Endothelial cell of umbilical vein (primary cell): ENCODE measurements around the gene GRHPR. TPM values are rescaled to one million over a fixed set of nuclear protein-coding genes. Genes with fewer than 3 reads are reported as not detected.

Experiments used
- BruUV-seq: library from RNA; stranded (reverse); fragments of 400-500 nt; replicated peaks from 2 replicates; lab custom pipeline; 2021; lab: Mats Ljungman, UMichigan
- CTCF ChIA-PET: fragments of 300-600, 350-600 bp; sonication (Branson Sonifier 250); formaldehyde crosslinking; loops from one replicate; lab custom pipeline; 2021; ENCODE audit warnings: antibody characterized with exemption, inconsistent platforms; lab: Charles Lee
- POLR2A ChIA-PET: fragments of 300-600, 350-600 bp; sonication (Branson Sonifier 250); formaldehyde crosslinking; loops from one replicate; lab custom pipeline; 2021; ENCODE audit warnings: antibody characterized with exemption, inconsistent platforms; lab: Charles Lee
- DNase-seq: peaks from one replicate; pipeline ENCODE4 v3.0.0-alpha.2; 2011; ENCODE audit warnings: low read depth, low spot score
- FAIRE-seq: peaks from 2 replicates; lab custom pipeline; 2011; peaks lifted over from hg19 to GRCh38; lab: Jason Lieb, UNC
- H2AFZ ChIP-seq: 2 replicates; pipeline ENCODE4 v1.6.0; 2012; ENCODE audit warnings: low read depth, low read length, control low read depth, inconsistent platforms
- H3K27ac ChIP-seq: 2 replicates; pipeline ENCODE4 v1.5.1; 2011; ENCODE audit warnings: low read depth, mild to moderate bottlenecking, control low read depth, low read length, moderate library complexity; ENCODE audit not compliant: insufficient read depth
- H3K27me3 ChIP-seq, 2 experiments: 2 replicates each; pipeline versions ENCODE4 v1.6.0 to v1.6.1; 2011; ENCODE audit warnings: low read length in 2 of 2, mixed read lengths in 1 of 2; ENCODE audit not compliant: control insufficient read depth in 2 of 2, insufficient read depth in 2 of 2
- H3K36me3 ChIP-seq, 2 experiments: 2 replicates in 1 of 2; 3 replicates in 1 of 2; pipeline ENCODE4 v1.5.1; 2011; ENCODE audit warnings: low read length in 2 of 2, mild to moderate bottlenecking in 1 of 2, moderate library complexity in 1 of 2; ENCODE audit not compliant: control insufficient read depth in 2 of 2, insufficient read depth in 2 of 2; ENCODE audit errors: extremely low read depth in 1 of 2
- H3K4me1 ChIP-seq: 3 replicates; pipeline ENCODE4 v1.5.1; 2011; ENCODE audit warnings: mild to moderate bottlenecking, low read length; ENCODE audit not compliant: control insufficient read depth, insufficient read depth; ENCODE audit errors: extremely low read depth
- H3K4me2 ChIP-seq: 2 replicates; pipeline ENCODE4 v1.6.1; 2011; ENCODE audit warnings: low read length, control low read depth, mixed read lengths; ENCODE audit not compliant: insufficient read depth
- H3K4me3 ChIP-seq, 3 experiments: fragments of 200-600 bp in 1 of 3; sonication (generic), shearing (Covaris generic) in 1 of 3; replicated peaks in 1 of 3; 2 replicates each; pipeline ENCODE4 v1.5.1; 2011 to 2016; ENCODE audit warnings: control low read depth in 3 of 3, low read length in 3 of 3, mild to moderate bottlenecking in 2 of 3, inconsistent platforms in 1 of 3, low read depth in 1 of 3, moderate library complexity in 1 of 3; ENCODE audit not compliant: insufficient read depth in 1 of 3
- H3K79me2 ChIP-seq: 2 replicates; pipeline ENCODE4 v1.6.0; 2012; ENCODE audit warnings: low read length, inconsistent platforms; ENCODE audit not compliant: control insufficient read depth, insufficient read depth
- H3K9ac ChIP-seq: replicated peaks from 2 replicates; pipeline ENCODE3; 2011; ENCODE audit warnings: low read length, control low read depth; ENCODE audit not compliant: insufficient read depth; ENCODE audit errors: extremely low read depth
- H3K9me1 ChIP-seq: replicated peaks from 3 replicates; pipeline ENCODE4 v1.6.0; 2011; ENCODE audit warnings: mild to moderate bottlenecking, low read length; ENCODE audit not compliant: control insufficient read depth, insufficient read depth; ENCODE audit errors: extremely low read depth
- H3K9me3 ChIP-seq: replicated peaks from 2 replicates; pipeline ENCODE4 v1.5.1; 2012; ENCODE audit warnings: low read length, inconsistent platforms; ENCODE audit not compliant: control insufficient read depth, insufficient read depth
- H4K20me1 ChIP-seq: replicated peaks from 2 replicates; pipeline ENCODE3; 2011; ENCODE audit warnings: mild to moderate bottlenecking, low read length; ENCODE audit not compliant: control insufficient read depth, insufficient read depth; ENCODE audit errors: extremely low read depth
- CTCF ChIP-seq, 2 donors: IDR thresholded peaks; 1 replicate in 1 of 2; 2 replicates in 1 of 2; pipeline ENCODE4 v1.5.1; 2011; ENCODE audit warnings: low read length in 2 of 2, mild to moderate bottlenecking in 2 of 2, moderate library complexity in 2 of 2, control low read depth in 1 of 2, inconsistent platforms in 1 of 2, low read depth in 1 of 2; ENCODE audit not compliant: insufficient read depth in 1 of 2; ENCODE audit errors: extremely low read depth in 1 of 2
- EZH2 ChIP-seq: IDR thresholded peaks from 2 replicates; pipeline ENCODE4 v1.6.1; 2012; ENCODE audit warnings: borderline replicate concordance, low read depth, mild to moderate bottlenecking, moderate library complexity, low read length, inconsistent platforms; ENCODE audit not compliant: severe bottlenecking
- GATA2 ChIP-seq: IDR thresholded peaks from 2 replicates; pipeline ENCODE4 v1.7.0; 2011; ENCODE audit warnings: low read depth, mild to moderate bottlenecking, moderate library complexity, mixed read lengths, low read length; ENCODE audit not compliant: insufficient read length, insufficient read depth
- JUN ChIP-seq: IDR thresholded peaks from 2 replicates; pipeline ENCODE4 v1.6.1; 2011; ENCODE audit warnings: borderline replicate concordance, low read depth; ENCODE audit not compliant: insufficient read length, insufficient read depth
- MAX ChIP-seq: IDR thresholded peaks from 2 replicates; pipeline ENCODE4 v1.6.1; 2011; ENCODE audit not compliant: insufficient read depth, insufficient read length
- MYC ChIP-seq: IDR thresholded peaks from one replicate; pipeline ENCODE4 v1.6.1; 2011; ENCODE audit warnings: mild to moderate bottlenecking, low read depth, low read length
- POLR2A ChIP-seq: IDR thresholded peaks from 2 replicates; pipeline ENCODE4 v1.6.1; 2012; ENCODE audit warnings: low read depth, mild to moderate bottlenecking, control low read depth, low read length
- POLR2AphosphoS5 ChIP-seq: IDR thresholded peaks from 2 replicates; pipeline ENCODE4 v1.6.1; 2012; ENCODE audit warnings: low read depth, mild to moderate bottlenecking, control low read depth, low read length, moderate library complexity; ENCODE audit not compliant: insufficient read depth
- dilution Hi-C: fragments of 300-500 bp; cut with MboI; formaldehyde crosslinking; loops from one replicate; pipeline ENCODE4 v1.15.0; 2019; ENCODE audit warnings: low sequenced_read_pairs; ENCODE audit not compliant: extremely low pct_ligation_motif_present
- intact Hi-C: fragments of 100-400 bp; cut with micrococcal nuclease; formaldehyde crosslinking; loops from one replicate; pipeline ENCODE4 v1.10.0; 2022
- polyA plus RNA-seq, 4 experiments: library from polyadenylated mRNA; depleted of rRNA in 3 of 4; stranded (reverse) in 3 of 4; unstranded in 1 of 4; fragments of >200 nt; gene quantifications; 2 replicates each; pipeline versions ENCODE4 v1.2.1 to v1.2.3, GENCODE V29; 2011 to 2012; ENCODE audit warnings: missing spikeins in 1 of 4
- total RNA-seq: library from RNA; stranded (reverse); gene quantifications from 2 replicates; pipeline ENCODE4 v1.2.3, GENCODE V29; 2021

Gene GRHPR
- total and polyA plus RNA-seq, 2 donors (not counting 3 experiments of a cell fraction or from before 2014, with no cell fraction given) = 91.2 to 247 TPM

- intact Hi-C loops = loop anchor here (1.0 kb wide), 1 partner anchor 20 kb away; the partner anchor contains the start of gene POLR1E
- TF ChIP-seq GATA2 = no peak
- TF ChIP-seq EZH2 = peak; percentile 56
- TF ChIP-seq CTCF (IDR thresholded peaks at IDR 0.05; ENCODE audit: extremely low read depth in 1 of 2, insufficient read depth in 1 of 2, low read depth in 1 of 2, low read length in 2 of 2) = no peak
- no peak for TF ChIP-seq MYC
- peak; percentile 52 for TF ChIP-seq JUN
- TF ChIP-seq MAX = no peak
- TF ChIP-seq POLR2A = no peak
- TF ChIP-seq POLR2AphosphoS5 = peak; percentile 54
- H3K27me3 ChIP-seq = no peaks in the 10 kb centered on the region
- peak; percentile 96 for FAIRE-seq
- H3K36me3 ChIP-seq = no peaks in the 10 kb centered on the region
- no peaks in the 10 kb centered on the region for H3K9me3 ChIP-seq
- H2AFZ ChIP-seq = peak within 1 kb of the TSS; percentile 87
- ChIA-PET POLR2A (interaction anchor here (0.5 to 2.2 kb wide), 6 partner anchors 12 to 375 kb away, joined by 3 to 9 read pairs (median 4); partner anchors contain the start of genes POLR1E and TOMM5), CTCF (interaction anchor here (0.6 to 1.1 kb wide), 4 partner anchors 16 to 470 kb away, joined by 3 to 4 read pairs (median 3); no protein-coding TSS in a partner anchor)
- peak within 1 kb of the TSS; percentile 98 for H3K9ac ChIP-seq
- no TSS peak for BruUV-seq
- H3K9me1 ChIP-seq = no peaks in the 10 kb centered on the region
- peak within 1 kb of the TSS; percentile 97 for H3K4me2 ChIP-seq
- H4K20me1 ChIP-seq = no peaks in the 10 kb centered on the region
- H3K79me2 ChIP-seq = peaks cover 40% of the 10 kb centered on the region
- H3K27ac ChIP-seq = peak within 1 kb of the TSS; percentile 94
- peak within 1 kb of the TSS; percentile 45 to 97 (median 84) for H3K4me3 ChIP-seq
- H3K4me1 ChIP-seq = peaks cover 17% of the 10 kb centered on the region
- dilution Hi-C loops = no loop called here
- DNase-seq = peak; percentile 100
Measured at GRCh38 chr9:37465249-37466036, 42.9 kb downstream of the GRHPR start, which contains the start of gene ZBTB5. Gene ZBTB5, minus strand, starts transcription at chr9:37465450. Its CDS starts 22,899 bp downstream, at chr9:37442551.
